Keratinocyte (primary cell): ENCODE measurements around the gene GAS5. TPM values are rescaled to one million over a fixed set of nuclear protein-coding genes. Genes with fewer than 3 reads are reported as not detected.

Experiments
- DNase-seq: peaks from one replicate; pipeline ENCODE4 v3.0.0-alpha.2; 2011; ENCODE audit warnings: low read depth, missing footprints, low spot score
- FAIRE-seq: peaks from 2 replicates; lab custom pipeline; 2011; peaks lifted over from hg19 to GRCh38; lab: Jason Lieb, UNC
- H2AFZ ChIP-seq: 2 replicates; pipeline ENCODE4 v1.6.0; 2012; ENCODE audit warnings: low read length, control low read depth, inconsistent platforms; ENCODE audit not compliant: control insufficient read depth
- H3K27ac ChIP-seq: 2 replicates; pipeline ENCODE4 v1.5.1; 2011; ENCODE audit warnings: low read length; ENCODE audit not compliant: control insufficient read depth, insufficient read depth
- H3K27me3 ChIP-seq: 3 replicates; pipeline ENCODE4 v1.6.0; 2011; ENCODE audit warnings: low read length; ENCODE audit not compliant: control insufficient read depth, insufficient read depth; ENCODE audit errors: extremely low read depth
- H3K36me3 ChIP-seq, 2 experiments: 2 replicates in 1 of 2; 3 replicates in 1 of 2; pipeline ENCODE4 v1.5.1; 2011; ENCODE audit warnings: low read length in 2 of 2, mild to moderate bottlenecking in 1 of 2; ENCODE audit not compliant: control insufficient read depth in 2 of 2, insufficient read depth in 2 of 2; ENCODE audit errors: extremely low read depth in 1 of 2
- H3K4me1 ChIP-seq: 3 replicates; pipeline ENCODE4 v1.5.1; 2011; ENCODE audit warnings: low read length; ENCODE audit not compliant: control insufficient read depth, insufficient read depth; ENCODE audit errors: extremely low read depth
- H3K4me2 ChIP-seq: 3 replicates; pipeline ENCODE4 v1.6.0; 2011; ENCODE audit warnings: low read depth, low read length; ENCODE audit not compliant: control insufficient read depth, insufficient read depth; ENCODE audit errors: extremely low read depth
- H3K4me3 ChIP-seq, 3 experiments: fragments of 200-600 bp in 1 of 3; sonication (generic) in 1 of 3; 2 replicates in 2 of 3; 3 replicates in 1 of 3; pipeline ENCODE4 v1.5.1; 2011 to 2016; ENCODE audit warnings: low read length in 3 of 3, mild to moderate bottlenecking in 3 of 3, control low read depth in 2 of 3, inconsistent platforms in 1 of 3, low read depth in 1 of 3, mixed read lengths in 1 of 3, mixed run types in 1 of 3, moderate library complexity in 1 of 3; ENCODE audit not compliant: control insufficient read depth in 2 of 3, insufficient read depth in 2 of 3; ENCODE audit errors: extremely low read depth in 1 of 3
- H3K79me2 ChIP-seq: 2 replicates; pipeline ENCODE4 v1.6.0; 2012; ENCODE audit warnings: low read length; ENCODE audit not compliant: control insufficient read depth, insufficient read depth
- H3K9ac ChIP-seq: 3 replicates; pipeline ENCODE4 v1.6.0; 2011; ENCODE audit warnings: low read length; ENCODE audit not compliant: control insufficient read depth, insufficient read depth; ENCODE audit errors: extremely low read depth
- H3K9me1 ChIP-seq: 3 replicates; pipeline ENCODE4 v1.6.0; 2011; ENCODE audit warnings: low read length; ENCODE audit not compliant: control insufficient read depth, insufficient read depth; ENCODE audit errors: extremely low read depth
- H3K9me3 ChIP-seq: 2 replicates; pipeline ENCODE4 v1.5.1; 2012; ENCODE audit warnings: low read depth, low read length; ENCODE audit not compliant: control insufficient read depth
- H4K20me1 ChIP-seq: 3 replicates; pipeline ENCODE4 v1.6.0; 2011; ENCODE audit warnings: low read length; ENCODE audit not compliant: control insufficient read depth, insufficient read depth; ENCODE audit errors: extremely low read depth
- EZH2 ChIP-seq: IDR thresholded peaks from one replicate; pipeline ENCODE4 v1.6.1; 2012; ENCODE audit warnings: inconsistent platforms, mild to moderate bottlenecking, low read length, moderate library complexity
- dilution Hi-C: fragments of 300-500 bp; cut with MboI; formaldehyde crosslinking; loops from one replicate; pipeline ENCODE4 v1.7.0; 2020; ENCODE audit warnings: low sequenced_read_pairs; ENCODE audit not compliant: extremely low pct_ligation_motif_present
- polyA minus RNA-seq, 3 experiments: library from RNA; depleted of rRNA, polyadenylated mRNA; stranded (reverse); fragments of >200 nt; gene quantifications; 1 replicate in 1 of 3; 2 replicates in 1 of 3; 3 replicates in 1 of 3; pipeline ENCODE4 v1.2.3, GENCODE V29; 2011
- polyA plus RNA-seq, 5 experiments: library from polyadenylated mRNA; depleted of rRNA in 3 of 5; stranded (reverse) in 3 of 5; stranded (forward) in 1 of 5; unstranded in 1 of 5; fragments of >200 nt; gene quantifications; 1 replicate in 1 of 5; 2 replicates in 3 of 5; 3 replicates in 1 of 5; pipeline versions ENCODE4 v1.2.1 to v1.2.3, GENCODE V29; 2011 to 2012; ENCODE audit warnings: missing spikeins in 2 of 5, low read depth in 1 of 5, low replicate concordance in 1 of 5
- TF ChIP-seq, protein P1 (sequence below), 3 experiments: IDR thresholded peaks in 1 of 3; conservative IDR thresholded peaks in 1 of 3; optimal IDR thresholded peaks in 1 of 3; 2 replicates in 2 of 3; 3 replicates in 1 of 3; pipeline versions ENCODE3 to v1.5.1; 2011; ENCODE audit warnings: low read length in 3 of 3, mild to moderate bottlenecking in 3 of 3, moderate library complexity in 2 of 3, control low read depth in 1 of 3, inconsistent platforms in 1 of 3; ENCODE audit not compliant: insufficient read depth in 2 of 3; ENCODE audit errors: extremely low read depth in 1 of 3

Gene GAS5
- polyA plus RNA-seq (738 to 1,196 TPM (median 976 TPM) in 3 replicates), polyA minus RNA-seq (170 to 566 TPM (median 382 TPM) in 3 replicates)
- 755 TPM for polyA plus RNA-seq (2011; ENCODE audit: low read depth)
- polyA plus RNA-seq (2011; cell fraction: cytosol; rRNA removed) = 908 and 1,281 TPM in 2 replicates
- polyA plus RNA-seq (2011; cell fraction: nucleus; rRNA removed) = 734 and 1,049 TPM in 2 replicates
- polyA plus RNA-seq (2012; ENCODE audit: low replicate concordance) = 585 and 1,725 TPM in 2 replicates
- polyA minus RNA-seq (2011; cell fraction: cytosol; rRNA and poly(A)+ RNA removed) = 168 TPM
- 386 and 468 TPM in 2 replicates for polyA minus RNA-seq (2011; cell fraction: nucleus; rRNA and poly(A)+ RNA removed)

DNA sequence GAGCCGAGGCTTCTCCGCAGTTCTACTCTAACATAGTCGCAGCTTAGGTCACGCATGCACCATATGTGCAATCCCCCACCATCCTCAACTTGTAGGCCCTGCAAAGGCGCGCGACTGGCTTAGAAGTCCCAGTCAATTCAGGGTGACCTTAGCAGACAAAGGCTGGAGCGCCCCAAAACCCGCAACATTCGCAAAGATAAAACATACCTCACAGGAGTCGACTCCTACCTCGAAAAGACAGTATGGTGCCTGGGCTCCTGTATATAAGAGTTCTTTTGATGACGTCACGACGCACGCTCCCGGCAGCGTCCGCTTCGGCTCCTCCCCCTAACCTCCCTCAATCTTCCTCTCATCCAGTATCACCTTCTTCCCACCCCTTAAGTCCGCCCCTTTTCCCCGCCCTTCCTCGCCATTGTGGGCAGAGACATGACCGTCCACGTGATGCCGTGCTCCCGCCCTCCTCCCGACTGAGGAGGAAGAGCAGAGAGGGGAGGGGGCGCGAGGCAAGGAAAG is at the start of gene GAS5:
TSS of gene GAS5 (minus strand) at position 237 of the 513 bp plus-strand sequence.
- dilution Hi-C loops = no loop called here
- H2AFZ ChIP-seq = peak within 1 kb of the TSS; percentile 97
- no peak for TF ChIP-seq EZH2
- TF ChIP-seq, protein P1, sequence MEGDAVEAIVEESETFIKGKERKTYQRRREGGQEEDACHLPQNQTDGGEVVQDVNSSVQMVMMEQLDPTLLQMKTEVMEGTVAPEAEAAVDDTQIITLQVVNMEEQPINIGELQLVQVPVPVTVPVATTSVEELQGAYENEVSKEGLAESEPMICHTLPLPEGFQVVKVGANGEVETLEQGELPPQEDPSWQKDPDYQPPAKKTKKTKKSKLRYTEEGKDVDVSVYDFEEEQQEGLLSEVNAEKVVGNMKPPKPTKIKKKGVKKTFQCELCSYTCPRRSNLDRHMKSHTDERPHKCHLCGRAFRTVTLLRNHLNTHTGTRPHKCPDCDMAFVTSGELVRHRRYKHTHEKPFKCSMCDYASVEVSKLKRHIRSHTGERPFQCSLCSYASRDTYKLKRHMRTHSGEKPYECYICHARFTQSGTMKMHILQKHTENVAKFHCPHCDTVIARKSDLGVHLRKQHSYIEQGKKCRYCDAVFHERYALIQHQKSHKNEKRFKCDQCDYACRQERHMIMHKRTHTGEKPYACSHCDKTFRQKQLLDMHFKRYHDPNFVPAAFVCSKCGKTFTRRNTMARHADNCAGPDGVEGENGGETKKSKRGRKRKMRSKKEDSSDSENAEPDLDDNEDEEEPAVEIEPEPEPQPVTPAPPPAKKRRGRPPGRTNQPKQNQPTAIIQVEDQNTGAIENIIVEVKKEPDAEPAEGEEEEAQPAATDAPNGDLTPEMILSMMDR (optimal IDR thresholded peaks at IDR 0.05 in 1 of 3, IDR thresholded peaks at IDR 0.05 in 1 of 3, conservative IDR thresholded peaks at IDR 0.05 in 1 of 3; ENCODE audit: extremely low read depth in 1 of 3, insufficient read depth in 2 of 3, low read length in 3 of 3) = no peak

DNA sequence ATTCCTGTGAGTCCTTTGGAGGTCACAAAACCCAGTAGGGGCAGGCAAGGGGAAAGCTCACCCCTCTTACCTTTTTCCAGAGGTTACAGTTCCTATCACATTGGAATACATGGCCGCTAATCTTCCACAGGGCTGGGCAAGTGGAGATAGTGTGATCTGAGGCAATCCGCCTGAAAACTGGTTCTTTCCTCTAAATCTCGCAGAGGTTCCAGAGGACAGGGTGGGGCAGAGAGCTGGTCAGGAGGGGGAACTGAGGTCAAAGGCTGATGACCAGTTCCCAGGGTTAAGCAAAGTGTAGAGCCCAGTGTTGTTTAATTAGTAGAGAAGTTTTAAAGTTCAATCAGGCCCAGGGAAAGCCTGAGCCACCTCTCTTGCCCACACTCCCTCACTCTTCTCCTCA is 49.4 kb upstream of the GAS5 start, which contains the start of gene SERPINC1:
TSS of gene SERPINC1 (minus strand) at position 179 of the 400 bp plus-strand sequence. CDS start at position 111, 68 bp downstream.
- Histone ChIP-seq H3K36me3 (no peaks in the 10 kb centered on the region), H3K9me1 (no peaks in the 10 kb centered on the region), H3K79me2 (no peaks in the 10 kb centered on the region), H3K27ac (no peak within 1 kb of the TSS), H3K4me1 (no peaks in the 10 kb centered on the region), H4K20me1 (no peaks in the 10 kb centered on the region), H3K9me3 (no peaks in the 10 kb centered on the region), H3K27me3 (no peaks in the 10 kb centered on the region), H2AFZ (no peak within 1 kb of the TSS), H3K9ac (no peak within 1 kb of the TSS), H3K4me2 (no peak within 1 kb of the TSS), H3K4me3 (no peak within 1 kb of the TSS)
- no peak for TF ChIP-seq EZH2
- TF ChIP-seq, protein P1 (optimal IDR thresholded peaks at IDR 0.05 in 1 of 3, IDR thresholded peaks at IDR 0.05 in 1 of 3, conservative IDR thresholded peaks at IDR 0.05 in 1 of 3; ENCODE audit: extremely low read depth in 1 of 3, insufficient read depth in 2 of 3, low read length in 3 of 3) = no peak
- no peak for FAIRE-seq
- no peak for DNase-seq
- dilution Hi-C loops = no loop called here

More for the DNA sequence above, at the start of gene GAS5:
- peak within 1 kb of the TSS; percentile 99 for H3K9ac ChIP-seq
- H3K27ac ChIP-seq = peak within 1 kb of the TSS; percentile 93
- H3K9me3 ChIP-seq = no peaks in the 10 kb centered on the region
- H3K4me2 ChIP-seq = peak within 1 kb of the TSS; percentile 95
- peaks cover 19 to 46% of the 10 kb centered on the region in 2 experiments for H3K36me3 ChIP-seq
- FAIRE-seq (no peak), DNase-seq (peak; percentile 100)
- H4K20me1 ChIP-seq = peaks cover 37% of the 10 kb centered on the region
- H3K9me1 ChIP-seq = no peaks in the 10 kb centered on the region
- H3K4me3 ChIP-seq = peak within 1 kb of the TSS; percentile 87 to 100 (median 96)
- no peaks in the 10 kb centered on the region for H3K27me3 ChIP-seq
- H3K4me1 ChIP-seq = peaks cover 32% of the 10 kb centered on the region
- H3K79me2 ChIP-seq = peaks cover 38% of the 10 kb centered on the region
